Prostate gland (tissue), 2 donors: ENCODE results near the gene PUM2. TPM values are rescaled to one million over a fixed set of nuclear protein-coding genes. Genes with fewer than 3 reads are reported as not detected.

ENCODE experiments used
- DNase-seq: peaks from one replicate; pipeline ENCODE4 v3.0.0-alpha.2; 2019; ENCODE audit warnings: low spot score
- H3K27ac ChIP-seq, 2 donors: fragments of 200-600 bp; sonication (generic); 2 replicates each; pipeline ENCODE4 v1.5.1; 2017 to 2019
- H3K27me3 ChIP-seq: fragments of 200-600 bp; sonication (generic); replicated peaks from 2 replicates; pipeline ENCODE4 v1.5.1; 2019; ENCODE audit not compliant: insufficient read depth
- H3K36me3 ChIP-seq, 2 donors: fragments of 200-600 bp; sonication (generic); 1 replicate in 1 of 2; 2 replicates in 1 of 2; pipeline versions ENCODE4 v1.5.1 to v1.8.1; 2017 to 2019
- H3K4me1 ChIP-seq: fragments of 200-600 bp; sonication (generic); replicated peaks from 2 replicates; pipeline ENCODE4 v1.5.1; 2019
- H3K4me3 ChIP-seq, 2 donors: fragments of 200-600 bp; sonication (generic); 2 replicates each; pipeline ENCODE4 v1.5.1; 2017 to 2019
- H3K9me3 ChIP-seq: fragments of 200-600 bp; sonication (generic); 2 replicates; pipeline ENCODE4 v1.5.1; 2017
- CTCF ChIP-seq, 4 experiments: fragments of 200-600 bp in 2 of 4; fragments of 450-650 bp in 2 of 4; sonication (generic) in 2 of 4; IDR thresholded peaks; 1 replicate in 3 of 4; 2 replicates in 1 of 4; pipeline ENCODE4 v1.5.1; 2016 to 2019; ENCODE audit warnings: antibody characterized with exemption in 4 of 4, mild to moderate bottlenecking in 2 of 4, moderate library complexity in 2 of 4
- POLR2A ChIP-seq: fragments of 450-650 bp; IDR thresholded peaks from one replicate; pipeline ENCODE4 v1.6.1; 2016; ENCODE audit warnings: antibody characterized with exemption, mild to moderate bottlenecking
- POLR2AphosphoS5 ChIP-seq: sonication (generic); formaldehyde crosslinking; IDR thresholded peaks from one replicate; pipeline ENCODE4 v1.6.1; 2017; ENCODE audit warnings: antibody characterized with exemption
- WGBS: methylation state at CpG from one replicate; pipeline ENCODE4 v1.1.5; 2018; 5-methylcytosine and 5-hydroxymethylcytosine counted together
- intact Hi-C: fragments of 100-400 bp; cut with DNase I; formaldehyde crosslinking; loops from one replicate; pipeline ENCODE4 v1.14.2; 2022
- total RNA-seq, 2 donors: library from RNA; depleted of rRNA; stranded (reverse); fragments of >200 nt; gene quantifications; one replicate each; pipeline ENCODE4 v1.1.0, GENCODE V29; 2016

PUM2 gene
- total RNA-seq, 2 donors from 2014 or later, result 60.8 to 89.0 TPM

- H3K4me1 ChIP-seq, result peaks cover 36% of the 10 kb centered on the region
- H3K36me3 ChIP-seq, result no peaks in the 10 kb centered on the region
- intact Hi-C loops, result no loop called here
- H3K27me3 ChIP-seq, result no peaks in the 10 kb centered on the region
- DNase-seq, result no peak
- H3K27ac ChIP-seq, result peak overlapping the region; percentile 71 to 86
- TF ChIP-seq POLR2AphosphoS5, result no peak
- TF ChIP-seq POLR2A, result no peak
- TF ChIP-seq CTCF (IDR thresholded peaks at IDR 0.05), result no peak
- no peak overlapping the region for H3K4me3 ChIP-seq
- H3K9me3 ChIP-seq, result no peaks in the 10 kb centered on the region
- WGBS, result 68% methylated on average over 12 of the region's 12 CpGs
These were observed 139.2 kb downstream of the PUM2 start for GRCh38 chr2:20211420-20211819.

- no peaks in the 10 kb centered on the region for H3K36me3 ChIP-seq
These were observed 140.2 kb downstream of the PUM2 start for GRCh38 chr2:20210462-20210861.

GRCh38 chr2:20209373-20210109 is 141.1 kb downstream of the PUM2 start:
- no peak for TF ChIP-seq CTCF (IDR thresholded peaks at IDR 0.05)
- TF ChIP-seq POLR2AphosphoS5, result peak; percentile 67
- peak; percentile 70 for TF ChIP-seq POLR2A
- WGBS, result 76% methylated on average over 20 of the region's 21 CpGs

More at GRCh38 chr2:20210462-20210861, 140.2 kb downstream of the PUM2 start:
- peak overlapping the region; percentile 86 to 89 for H3K27ac ChIP-seq
- 81% methylated on average over 8 of the region's 8 CpGs for WGBS
- H3K4me3 ChIP-seq, result no peak overlapping the region
- TF ChIP-seq POLR2A (no peak), POLR2AphosphoS5 (no peak), CTCF (IDR thresholded peaks at IDR 0.05) (no peak)
- H3K4me1 ChIP-seq, result peaks cover 39% of the 10 kb centered on the region
- intact Hi-C loops, result no loop called here
- H3K9me3 ChIP-seq, result no peaks in the 10 kb centered on the region
- H3K27me3 ChIP-seq, result no peaks in the 10 kb centered on the region
- no peak for DNase-seq

GRCh38 chr2:20208476-20208859 is 142.2 kb downstream of the PUM2 start:
- intact Hi-C loops, result no loop called here
- no peaks in the 10 kb centered on the region for H3K27me3 ChIP-seq
- no peaks in the 10 kb centered on the region for H3K36me3 ChIP-seq
- TF ChIP-seq CTCF (IDR thresholded peaks at IDR 0.05) (no peak), POLR2AphosphoS5 (peak; percentile 18)
- peaks cover 32% of the 10 kb centered on the region for H3K4me1 ChIP-seq
- no peaks in the 10 kb centered on the region for H3K9me3 ChIP-seq
- WGBS, result 33% methylated on average over 5 of the region's 5 CpGs
- peak overlapping the region in 1 of 2 donors; percentile 0 for H3K4me3 ChIP-seq
- H3K27ac ChIP-seq, result peak overlapping the region; percentile 86 to 89
- no peak for DNase-seq

More at GRCh38 chr2:20209373-20210109, 141.1 kb downstream of the PUM2 start:
- intact Hi-C loops, result no loop called here
- DNase-seq, result peak; percentile 73
- Histone ChIP-seq H3K9me3 (no peaks in the 10 kb centered on the region), H3K27me3 (no peaks in the 10 kb centered on the region), H3K4me1 (peaks cover 39% of the 10 kb centered on the region), H3K27ac (peak overlapping the region; percentile 86 to 89), H3K36me3 (no peaks in the 10 kb centered on the region), H3K4me3 (no peak overlapping the region)

GRCh38 chr2:20207051-20207450 is 143.6 kb downstream of the PUM2 start:
- H3K4me3 ChIP-seq, result no peak overlapping the region
- no peak for TF ChIP-seq CTCF (IDR thresholded peaks at IDR 0.05)
- TF ChIP-seq POLR2AphosphoS5, result no peak
- no peak for TF ChIP-seq POLR2A
- H3K36me3 ChIP-seq, result no peaks in the 10 kb centered on the region
- 50% methylated on average over 5 of the region's 5 CpGs for WGBS
- H3K9me3 ChIP-seq, result no peaks in the 10 kb centered on the region
- peaks cover 19% of the 10 kb centered on the region for H3K4me1 ChIP-seq
- intact Hi-C loops, result no loop called here
- peak overlapping the region; percentile 86 to 89 for H3K27ac ChIP-seq
- DNase-seq, result no peak
- H3K27me3 ChIP-seq, result no peaks in the 10 kb centered on the region
